Measurements from ENCODE around the gene ARL5C.
"Not testable (repeated sequence)": the region's sequence is repeated elsewhere in the genome, so short reads cannot be mapped to it uniquely, and the experiment has no call there.

The ARL5C gene

DNA sequence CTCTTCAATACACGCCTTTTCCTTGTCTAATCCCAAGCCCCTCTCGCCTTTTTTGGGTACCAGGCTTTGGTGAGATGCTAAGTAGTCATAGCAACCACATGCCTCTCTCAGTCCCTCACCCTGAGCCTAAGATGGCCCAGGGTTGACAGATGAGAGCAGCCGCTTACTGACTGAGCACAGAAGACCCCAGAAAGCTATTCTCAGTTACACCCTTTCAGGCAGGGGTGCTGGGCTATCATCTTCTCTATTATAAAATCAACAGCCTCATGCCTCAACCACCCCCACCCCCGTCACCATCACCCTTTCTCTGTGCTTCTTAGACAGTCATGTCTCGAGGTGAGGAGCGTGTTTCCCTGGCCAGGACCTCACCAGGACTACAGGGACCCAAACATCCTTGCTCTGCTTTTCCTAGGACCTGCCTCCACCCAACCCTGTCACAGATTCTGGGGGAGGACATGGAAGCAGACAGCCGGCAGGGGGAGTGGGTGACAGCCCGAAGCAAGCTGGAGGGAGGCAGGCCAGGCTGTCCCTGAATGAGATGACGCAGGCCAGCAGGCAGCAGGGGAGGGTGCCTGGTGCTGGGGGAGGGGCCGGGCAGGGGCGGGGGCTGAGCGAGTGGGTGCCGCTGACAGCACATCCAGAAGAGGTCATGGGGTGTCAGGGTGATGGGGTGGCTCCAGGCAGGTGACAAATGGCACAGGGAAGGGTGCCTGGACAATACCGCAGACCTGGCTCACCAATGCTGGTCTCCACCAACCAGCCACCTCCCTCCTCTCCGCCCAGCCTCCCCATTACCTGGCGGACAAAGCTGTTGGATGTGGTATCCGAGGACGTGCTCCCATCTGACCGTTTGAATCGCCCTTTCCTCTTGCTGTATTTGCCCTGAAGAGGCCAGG is 28.4 kb upstream of the ARL5C start:
- DNase-seq (ENCODE audit: low spot score): peak; percentile 62

DNA sequence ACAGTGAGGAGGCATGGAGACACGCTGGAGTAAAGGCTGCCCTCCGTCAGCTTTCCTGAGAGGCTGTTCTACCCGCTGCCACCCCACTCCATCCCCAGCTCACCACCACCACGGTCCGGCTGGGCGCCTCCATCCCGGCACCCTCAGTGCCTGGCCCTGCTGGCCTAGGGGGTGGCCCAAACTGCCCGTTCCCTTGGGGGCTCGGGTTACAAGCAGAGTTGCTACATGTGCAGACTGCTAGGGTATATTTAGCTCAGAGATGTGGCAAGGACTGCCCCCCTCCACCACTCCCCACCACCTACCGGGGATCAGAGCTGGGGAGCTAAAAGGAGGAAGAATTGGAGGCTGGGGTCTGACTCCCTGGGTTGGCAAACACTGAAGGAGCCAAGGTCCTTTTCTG is 27.4 kb upstream of the ARL5C start:
- no peak for DNase-seq (ENCODE audit: low spot score)

DNA sequence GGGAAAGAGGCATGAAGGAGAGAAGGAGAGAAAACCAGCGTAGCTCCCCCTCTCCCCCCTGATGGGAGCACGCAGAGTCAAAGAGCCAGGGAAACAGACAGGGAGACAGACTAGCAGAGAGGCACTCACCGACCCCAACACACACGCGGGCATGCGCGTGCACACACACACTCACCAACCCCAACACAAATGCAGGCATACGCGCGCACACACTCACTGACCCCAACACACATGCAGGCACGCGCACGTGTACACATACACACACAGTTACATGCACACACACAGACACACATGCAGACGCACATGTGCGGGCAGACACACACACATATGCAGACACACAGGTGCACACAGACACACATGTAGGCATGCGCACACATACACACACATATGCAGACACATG is 26.9 kb upstream of the ARL5C start:
- DNase-seq (ENCODE audit: low spot score): no peak

DNA sequence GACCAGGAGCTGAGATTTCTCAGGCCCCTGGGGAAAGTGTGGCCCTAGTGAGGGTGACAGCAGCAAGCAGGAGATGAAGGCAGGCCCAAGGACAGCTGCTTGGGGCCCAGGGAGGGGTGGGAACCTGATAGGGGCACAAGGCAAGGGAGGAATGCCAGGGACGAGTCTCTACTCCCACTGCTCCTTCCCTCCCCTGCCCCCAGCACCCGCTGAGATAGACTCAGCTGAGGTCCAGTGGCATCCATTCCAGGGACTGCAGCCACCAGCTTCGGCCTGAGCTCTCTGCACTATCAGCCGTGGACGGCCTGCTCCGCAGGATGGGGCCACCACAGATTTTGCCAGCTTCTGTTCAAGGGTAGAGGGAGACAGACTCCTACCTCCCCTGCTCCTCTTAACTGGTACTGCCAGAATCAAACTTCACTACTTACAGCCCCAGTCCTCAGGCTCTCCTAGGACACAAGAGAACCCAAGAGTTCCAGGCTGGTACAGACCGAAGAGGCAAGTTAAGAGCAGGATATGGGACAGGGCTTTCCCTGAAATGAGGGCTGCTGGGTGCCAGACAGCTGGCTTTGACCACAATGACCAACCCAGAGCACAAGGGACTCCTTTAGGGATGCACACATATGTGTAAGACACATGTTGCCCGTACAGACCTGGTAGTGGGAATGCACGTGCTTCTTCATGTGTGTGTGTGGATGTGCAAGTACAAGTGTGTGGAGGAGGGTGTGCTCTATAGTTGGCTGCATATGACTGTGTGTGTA is 26.0 kb upstream of the ARL5C start:
- no peak for DNase-seq (ENCODE audit: low spot score)

DNA sequence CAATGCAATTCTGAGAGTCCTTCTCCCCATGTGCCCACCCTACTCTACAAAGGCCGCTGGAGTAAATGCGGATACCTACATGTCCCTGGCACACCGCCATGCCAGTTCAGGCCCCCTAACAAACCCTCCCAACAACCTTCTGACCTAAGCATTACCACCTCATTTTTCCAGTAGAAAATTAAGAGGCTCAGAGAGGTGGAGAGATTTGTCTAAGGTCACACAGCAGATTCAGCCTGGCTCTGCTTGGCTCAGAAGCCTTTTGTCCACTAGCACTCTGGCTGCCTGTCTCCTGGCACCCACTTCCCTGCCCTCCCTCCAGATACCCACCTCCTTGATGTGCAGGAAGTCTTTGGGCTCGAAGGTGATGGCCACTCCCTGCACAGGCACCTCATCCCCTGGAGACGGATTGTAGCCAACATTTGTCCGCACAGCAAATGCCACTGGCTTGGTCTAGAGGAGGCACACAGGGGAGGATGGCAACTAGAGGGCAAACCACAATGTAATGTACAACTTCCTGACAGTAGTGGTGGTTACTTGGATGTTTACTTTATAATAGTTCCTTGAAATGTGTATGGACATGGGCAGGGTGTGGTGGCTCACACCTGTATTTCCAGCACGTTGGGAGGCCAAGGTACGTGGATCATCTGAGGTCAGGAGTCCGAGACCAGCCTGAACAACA is 21.3 kb upstream of the ARL5C start:
- no peak for DNase-seq (ENCODE audit: low spot score)

DNA sequence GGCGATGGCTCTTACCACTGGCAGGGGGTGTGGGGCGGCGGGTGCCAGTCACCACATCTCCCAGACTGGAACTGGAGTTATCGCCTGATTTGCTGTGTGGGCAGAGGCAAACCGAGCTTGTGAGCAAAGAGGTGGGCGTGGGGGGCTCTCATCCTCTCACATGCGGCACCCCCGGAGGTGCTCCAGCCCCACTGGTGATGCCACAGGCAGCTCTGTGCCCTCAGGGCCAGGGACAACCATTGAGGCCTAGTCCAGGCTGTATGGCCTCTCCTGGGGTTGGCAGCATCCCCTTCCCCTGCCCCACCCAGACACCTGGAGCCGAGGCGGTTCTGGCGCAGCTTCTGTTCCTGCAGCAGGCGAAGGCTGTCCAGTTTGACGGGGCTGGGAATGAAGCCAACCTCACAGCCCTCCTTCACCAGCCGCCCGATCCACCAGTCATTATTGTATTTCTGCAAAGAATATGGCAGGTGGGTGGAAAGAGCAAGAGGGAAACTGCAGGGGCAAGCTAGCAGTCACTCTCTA is 20.6 kb upstream of the ARL5C start:
- no peak for DNase-seq (ENCODE audit: low spot score)

DNA sequence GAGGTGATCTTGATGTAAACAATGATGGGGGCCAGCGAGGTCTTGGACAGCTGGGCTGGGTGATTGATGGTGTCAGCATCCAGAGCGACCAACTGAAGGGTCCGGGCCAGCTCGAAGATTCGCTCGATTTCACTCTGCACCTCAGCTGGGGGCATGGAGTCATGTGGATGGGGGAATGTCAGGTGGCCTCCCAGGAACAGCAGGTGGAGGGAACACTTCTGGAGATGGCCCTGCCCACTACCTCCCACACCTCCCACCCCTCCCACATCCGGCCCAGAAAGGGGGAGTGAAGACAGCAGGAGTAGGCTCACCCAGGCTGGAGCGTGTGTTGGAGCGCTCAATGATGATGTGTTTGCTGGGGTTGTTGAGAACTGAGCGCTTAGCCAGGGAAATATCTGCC is 17.8 kb upstream of the ARL5C start:
- DNase-seq (ENCODE audit: low spot score): no peak

DNA sequence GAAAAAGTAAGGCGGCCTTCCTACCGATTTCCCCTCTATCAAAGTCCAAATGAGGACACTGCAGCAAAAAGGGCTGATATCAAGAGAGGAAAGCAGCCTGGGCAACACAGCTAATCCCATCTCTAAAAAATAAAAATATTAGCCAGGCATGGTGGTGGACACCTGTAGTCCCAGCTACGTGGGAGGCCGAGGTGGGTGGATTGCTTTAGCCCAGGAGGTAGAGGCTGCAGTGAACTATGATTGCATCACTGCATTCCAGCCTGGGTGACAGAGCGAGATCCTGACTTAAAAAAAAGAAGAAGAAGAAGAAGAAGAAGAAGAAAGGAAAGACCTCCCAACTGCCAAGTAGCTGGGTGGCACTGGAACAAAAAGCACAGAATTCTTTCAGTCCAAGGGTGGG is 17.1 kb upstream of the ARL5C start:
- DNase-seq (ENCODE audit: low spot score): no peak

DNA sequence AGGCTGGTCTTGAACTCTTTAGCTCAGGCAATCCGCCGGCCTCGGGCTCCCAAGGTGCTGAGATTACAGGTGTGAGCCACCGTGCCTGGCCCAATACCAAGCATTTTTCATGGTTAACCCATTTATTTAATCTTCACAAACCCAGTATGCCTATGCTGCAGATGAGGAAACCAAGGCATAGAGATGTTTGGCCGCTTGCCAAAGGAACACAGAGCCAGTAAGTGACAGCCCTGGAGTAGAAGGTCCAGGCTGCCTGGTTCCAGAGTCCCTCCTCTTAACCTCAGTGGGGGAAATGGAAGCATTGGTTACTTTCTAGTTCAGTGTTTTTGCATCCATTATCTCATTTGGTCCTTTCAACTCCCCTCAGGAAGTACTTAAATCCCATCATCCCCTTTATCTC is 15.3 kb upstream of the ARL5C start:
- no peak for DNase-seq (ENCODE audit: low spot score)

DNA sequence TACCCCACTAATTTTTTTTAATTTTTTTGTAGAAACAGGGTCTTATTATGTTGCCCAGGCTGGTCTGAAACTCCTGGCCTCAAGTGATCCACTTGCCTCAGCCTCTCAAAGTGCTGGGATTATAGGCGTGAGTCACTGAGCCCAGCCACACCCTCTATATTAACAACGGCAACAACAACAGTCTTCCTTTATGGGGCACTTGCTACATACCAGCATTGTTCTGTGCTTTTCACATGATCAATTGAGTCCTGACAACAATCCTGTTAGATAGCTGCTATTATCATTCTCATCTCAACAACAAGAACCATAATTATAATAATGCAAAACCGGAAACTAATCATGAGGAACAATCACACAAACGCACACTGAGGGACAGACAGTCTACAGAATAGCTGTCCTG is 12.6 kb upstream of the ARL5C start:
- no peak for DNase-seq (ENCODE audit: low spot score)

DNA sequence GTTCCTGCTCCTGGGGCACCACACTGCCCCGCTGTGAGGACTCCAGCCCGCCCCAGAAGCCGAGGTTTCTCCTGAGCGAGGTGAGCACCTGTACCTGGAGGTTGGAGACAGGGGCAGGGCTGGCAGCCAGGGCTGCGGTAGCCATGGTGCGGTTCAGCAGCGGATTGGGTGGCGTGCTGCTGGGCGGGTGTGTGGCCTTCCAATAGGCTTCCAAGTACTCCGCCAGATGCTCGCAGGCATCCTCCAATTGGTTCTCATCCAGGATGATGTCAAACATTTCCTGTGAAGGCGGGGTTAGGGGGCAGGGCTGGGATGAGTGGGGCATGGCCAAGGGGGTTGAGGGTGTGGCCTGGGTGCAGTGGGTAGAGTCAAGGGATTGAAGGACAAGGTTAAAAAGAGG is 11.3 kb upstream of the ARL5C start:
- no peak for DNase-seq (ENCODE audit: low spot score)

DNA sequence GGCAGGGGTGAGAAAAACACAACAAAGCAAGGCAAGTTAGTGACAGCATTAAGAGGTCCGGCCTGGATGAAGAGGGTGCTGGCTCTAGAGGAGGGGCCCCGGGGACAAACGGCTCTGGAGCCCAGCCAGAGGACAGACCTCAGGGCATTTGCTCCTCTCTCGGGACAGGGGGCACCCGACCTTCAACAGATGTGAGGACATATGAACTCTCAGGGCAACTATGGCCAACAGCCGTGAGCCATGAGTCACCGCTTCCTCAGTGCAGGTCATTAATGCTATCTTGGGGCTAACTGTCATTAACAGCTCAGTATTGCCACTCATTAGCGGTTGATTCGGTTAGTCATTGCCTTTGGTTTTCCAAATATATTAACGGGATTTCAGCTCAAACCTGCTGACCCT is 9.7 kb upstream of the ARL5C start:
- DNase-seq (ENCODE audit: low spot score): no peak

DNA sequence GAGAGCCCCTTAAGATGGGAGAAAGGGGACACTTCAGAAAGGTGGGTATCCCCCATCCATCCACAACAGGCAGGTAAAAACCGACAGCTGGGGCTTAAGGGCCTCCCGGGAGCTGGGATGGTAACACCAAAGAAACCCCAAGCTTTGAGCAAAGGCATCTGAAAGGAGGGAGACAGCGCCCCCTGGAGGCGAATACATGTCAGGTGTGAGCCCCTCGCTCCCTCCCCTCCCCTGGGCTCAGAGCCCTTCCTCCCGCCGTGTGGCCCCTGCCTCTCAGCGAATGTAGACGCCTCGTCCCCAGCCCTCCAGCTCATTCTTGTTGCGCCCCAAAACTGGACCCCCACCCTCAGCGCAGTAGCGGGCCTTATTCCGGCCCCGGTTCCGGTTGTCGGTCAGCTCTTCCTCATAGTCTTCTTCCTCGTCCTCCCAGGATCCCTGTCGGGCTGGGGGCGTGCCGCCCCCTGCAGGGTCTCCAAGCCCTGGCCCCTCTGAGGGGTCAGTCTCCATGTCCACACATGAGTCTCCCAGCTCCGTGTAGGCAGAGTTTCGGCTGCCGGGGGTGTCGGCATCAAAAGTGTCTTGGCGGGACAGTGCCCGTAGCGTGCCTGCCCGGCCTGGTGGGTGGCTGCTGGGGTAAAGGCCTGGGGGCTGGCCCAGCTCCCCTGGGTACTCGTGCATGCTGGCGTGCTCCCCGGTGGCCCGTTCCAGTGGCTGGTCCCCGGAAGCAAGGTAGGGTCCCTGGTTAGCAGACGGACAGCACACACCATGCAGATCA is 9.1 kb upstream of the ARL5C start:
- DNase-seq (ENCODE audit: low spot score): peak; percentile 60

DNA sequence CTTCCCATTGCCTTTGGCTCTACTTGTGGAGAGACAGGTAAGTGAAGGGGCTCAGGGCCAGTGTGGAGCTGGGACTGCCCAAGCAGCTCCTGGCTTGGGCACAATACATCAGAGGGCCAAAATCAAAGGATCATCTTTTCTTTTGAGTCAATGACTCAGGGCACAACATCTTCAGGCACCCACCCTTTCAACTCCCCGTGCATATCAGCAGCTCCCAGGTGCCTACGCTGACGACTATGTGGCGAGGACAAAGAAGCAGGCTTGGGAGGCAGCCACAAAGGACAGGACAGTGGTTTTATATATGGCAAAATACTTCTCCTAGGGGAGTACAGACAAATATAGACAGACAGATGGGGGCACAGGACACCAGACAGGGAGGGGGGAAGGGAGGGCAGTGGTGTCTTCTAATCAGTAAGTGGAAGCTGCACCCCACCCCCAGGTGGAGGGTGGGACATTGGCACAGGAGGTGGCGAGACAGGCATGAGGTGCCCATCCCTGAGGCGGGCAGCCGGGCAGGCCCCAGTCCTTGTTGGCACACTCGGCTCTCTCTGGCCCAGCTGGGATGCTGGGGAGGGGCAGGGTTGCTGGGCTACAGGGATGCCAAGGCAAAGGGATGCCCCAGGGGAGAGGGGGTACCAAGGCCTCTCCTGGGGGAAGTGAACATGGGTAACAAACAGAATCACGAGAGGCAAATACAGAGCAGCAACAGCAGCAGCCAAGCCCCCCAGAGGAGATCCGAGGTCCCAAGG is 7.7 kb upstream of the ARL5C start:
- DNase-seq (ENCODE audit: low spot score): no peak

DNA sequence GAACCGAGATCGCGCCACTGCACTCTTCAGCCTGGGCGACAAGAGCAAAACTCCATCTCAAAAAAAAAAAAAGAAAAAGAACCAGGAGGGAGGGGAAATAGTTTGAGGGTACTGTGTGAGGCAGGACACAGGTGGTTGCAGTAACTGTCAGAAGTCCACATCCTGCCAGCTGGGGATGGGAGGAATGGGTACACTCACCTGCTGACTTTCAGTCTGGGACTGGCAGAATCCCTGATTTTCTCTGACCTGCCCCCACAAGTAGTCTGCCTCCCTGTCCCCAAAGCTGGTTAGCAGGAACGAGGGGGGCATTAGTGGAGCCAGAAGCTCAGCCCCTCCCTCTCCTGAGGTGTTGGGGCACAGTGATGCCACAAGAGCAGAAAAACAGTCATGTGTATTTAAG is 7.1 kb upstream of the ARL5C start:
- no peak for DNase-seq (ENCODE audit: low spot score)

DNA sequence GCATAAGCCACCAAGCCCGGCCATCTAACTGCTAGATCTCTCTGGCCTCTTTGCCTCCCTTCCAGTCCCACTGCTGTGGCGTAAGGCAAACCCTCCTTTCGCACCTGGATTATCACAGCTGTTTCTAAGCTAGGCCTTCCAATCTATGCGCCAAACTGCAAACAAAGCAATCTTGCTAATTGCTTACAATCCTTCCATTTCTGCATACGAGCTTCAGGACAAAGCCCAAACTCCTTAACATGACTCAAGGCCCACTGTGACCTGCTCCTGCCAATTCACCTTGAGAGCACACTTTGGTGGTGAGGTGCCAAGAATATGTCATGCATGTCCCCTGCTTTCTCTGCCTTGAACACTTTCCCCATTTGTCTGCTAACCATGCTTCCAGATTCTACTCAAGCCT is 6.0 kb upstream of the ARL5C start:
- DNase-seq (ENCODE audit: low spot score): no peak

DNA sequence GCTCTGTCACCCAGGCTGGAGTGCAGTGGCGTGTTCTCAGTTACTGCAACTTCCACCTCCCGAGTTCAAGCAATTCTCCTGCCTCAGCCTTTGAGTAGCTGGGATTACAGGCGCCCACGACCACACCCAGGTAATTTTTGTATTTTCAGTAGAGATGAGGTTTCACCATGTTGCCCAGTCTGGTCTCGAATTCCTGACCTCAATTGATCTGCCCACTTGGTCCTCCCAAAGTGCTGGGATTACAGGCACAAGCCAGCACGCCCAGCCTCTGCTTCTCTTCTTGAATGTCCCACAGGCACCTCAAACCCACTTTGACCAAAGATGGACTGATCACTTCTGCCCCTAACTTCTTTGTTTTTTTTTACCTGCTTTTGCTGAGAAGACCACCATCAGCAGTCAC is 4.6 kb upstream of the ARL5C start:
- DNase-seq (ENCODE audit: low spot score): no peak

DNA sequence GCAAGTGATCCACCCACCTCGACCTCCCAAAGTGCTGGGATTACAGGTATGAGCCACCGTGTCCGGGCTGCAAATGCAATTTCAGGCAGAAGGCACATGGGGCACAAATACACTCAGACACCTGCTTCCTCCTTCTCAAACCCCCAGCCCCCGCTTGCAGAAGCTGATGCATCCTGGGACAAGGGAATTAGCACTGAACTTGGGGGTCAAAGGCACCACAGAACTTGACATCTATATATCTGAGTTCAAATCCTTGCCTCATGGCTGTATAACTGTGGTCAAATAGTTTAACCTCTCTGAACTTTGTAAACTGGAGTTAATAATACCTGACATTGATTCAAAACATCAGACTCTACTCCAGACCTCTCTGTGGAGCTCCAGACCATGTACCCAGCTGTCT is 4.1 kb upstream of the ARL5C start:
- no peak for DNase-seq (ENCODE audit: low spot score)

DNA sequence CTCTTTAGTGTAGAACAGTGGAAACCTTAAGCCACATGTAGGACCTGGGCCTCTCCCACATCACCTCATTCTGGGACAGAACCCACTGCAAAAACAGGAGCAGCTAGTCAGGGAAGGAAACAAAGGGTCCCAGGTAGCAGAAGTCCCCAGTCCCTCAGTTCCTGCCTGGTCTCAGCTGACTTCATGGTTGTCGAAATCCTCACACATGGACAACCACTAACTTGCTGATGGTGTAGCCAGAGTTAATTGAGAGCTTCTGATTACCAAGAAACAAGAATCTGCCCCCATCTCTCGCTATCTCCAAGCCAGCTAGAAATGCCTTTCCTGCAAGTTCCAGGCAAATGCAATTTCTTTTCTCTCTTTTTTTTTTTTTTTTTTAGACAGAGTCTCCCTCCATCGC is 3.6 kb upstream of the ARL5C start:
- no peak for DNase-seq (ENCODE audit: low spot score)

DNA sequence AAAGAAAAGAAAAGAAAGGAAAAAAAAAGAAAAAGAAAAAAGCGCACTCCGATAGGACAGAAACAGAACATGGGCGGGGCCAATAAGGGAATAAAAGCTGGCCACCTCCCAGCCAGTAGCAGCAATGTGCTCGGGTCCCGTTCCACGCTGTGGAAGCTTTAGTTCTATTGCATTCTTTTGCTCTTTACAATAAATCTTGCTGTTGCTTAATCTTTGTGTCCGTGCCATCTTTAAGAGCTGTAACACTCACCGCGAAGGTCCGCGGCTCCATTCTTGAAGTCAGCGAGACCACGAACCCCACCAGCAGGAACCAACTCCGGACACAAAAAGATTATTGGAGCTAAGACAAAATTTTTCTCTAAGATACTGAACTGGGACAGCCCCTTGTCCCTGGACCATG is 3.1 kb upstream of the ARL5C start:
- DNase-seq (ENCODE audit: low spot score): no peak

DNA sequence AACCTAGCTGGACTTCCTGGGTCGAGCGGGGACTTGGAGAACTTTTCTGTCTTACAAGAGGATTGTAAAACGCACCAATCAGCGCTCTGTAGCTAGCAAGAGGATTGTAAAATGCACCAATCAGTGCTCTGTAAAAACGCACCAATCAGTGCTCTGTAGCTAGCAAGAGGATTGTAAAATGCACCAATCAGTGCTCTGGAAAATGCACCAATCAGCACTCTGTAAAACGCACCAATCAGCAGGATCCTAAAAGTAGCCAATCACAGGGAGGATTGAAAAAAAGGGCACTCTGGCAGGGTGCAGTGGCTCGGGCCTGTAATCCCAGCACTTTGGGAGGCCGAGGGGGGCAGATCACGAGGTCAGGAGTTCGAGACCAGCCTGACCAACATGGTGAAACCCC is 2.5 kb upstream of the ARL5C start:
- DNase-seq (ENCODE audit: low spot score): not testable (repeated sequence)
